AG04449 (cell line): ENCODE data around the gene SHC4.

Experiments
- CTCF ChIA-PET: fragments of 350-600 bp; formaldehyde crosslinking; extraction: SDS; loops from one replicate; lab custom pipeline; 2021; ENCODE audit warnings: antibody characterized with exemption; lab: Yijun Ruan, JAX
- POLR2A ChIA-PET: fragments of 400-600, 350-600 bp; formaldehyde crosslinking; extraction: SDS; loops from one replicate; lab custom pipeline; 2020; ENCODE audit warnings: antibody characterized with exemption, inconsistent platforms; lab: Yijun Ruan, JAX
- DNase-seq: peaks from one replicate; pipeline ENCODE4 v3.0.0-alpha.2; 2010; ENCODE audit warnings: low read depth, low spot score
- H3K4me3 ChIP-seq: 2 replicates; pipeline ENCODE4 v1.5.1; 2011; ENCODE audit warnings: low read depth, mild to moderate bottlenecking, control low read depth, low read length
- CTCF ChIP-seq: IDR thresholded peaks from one replicate; pipeline ENCODE4 v1.5.1; 2011; ENCODE audit warnings: mild to moderate bottlenecking, moderate library complexity, low read length, control low read depth, inconsistent platforms; ENCODE audit not compliant: insufficient read depth; ENCODE audit errors: missing control alignments

Gene SHC4

GRCh38 chr15:48777645-48778330 lies 185.9 kb downstream of the SHC4 start:
- POLR2A ChIA-PET, result no interaction called here
- no peak for TF ChIP-seq CTCF
- no peak overlapping the region for H3K4me3 ChIP-seq
- DNase-seq, result peak; percentile 10
- CTCF ChIA-PET, result interaction anchor here (2.1 kb wide), 1 partner anchor 23 kb away, joined by 14 read pairs; no protein-coding TSS in a partner anchor

- H3K4me3 ChIP-seq, result no peak overlapping the region
- ChIA-PET POLR2A (no interaction called here), CTCF (interaction anchor here (1.0 to 1.6 kb wide), 4 partner anchors 10 to 57 kb away, joined by 3 to 4 read pairs (median 3); no protein-coding TSS in a partner anchor)
- TF ChIP-seq CTCF, result no peak
- no peak for DNase-seq
Measured at GRCh38 chr15:48775546-48775945, 188.2 kb downstream of the SHC4 start.

GRCh38 chr15:48774484-48774883 lies 189.2 kb downstream of the SHC4 start:
- DNase-seq, result no peak
- no peak for TF ChIP-seq CTCF
- ChIA-PET POLR2A (no interaction called here), CTCF (interaction anchor here (1.6 kb wide), 1 partner anchor 11 kb away, joined by 3 read pairs; no protein-coding TSS in a partner anchor)
- no peak overlapping the region for H3K4me3 ChIP-seq
